Stimulated activated CD4-positive, alpha-beta T cell treated with anti-CD3 and anti-CD28 coated beads, Interleukin-1b, Interleukin-23, amount 100 ng/mL, for 4 hours (primary cell): ENCODE results near the gene PGAP1.

ENCODE experiments used
- DNase-seq, 2 donors: peaks; one replicate each; pipeline ENCODE4 v3.0.0-alpha.2; 2020; ENCODE audit warnings: low read depth in 2 of 2

The PGAP1 gene

GRCh38 chr2:196891136-196891535 is 35.4 kb downstream of the PGAP1 start:
- no peak for DNase-seq

- DNase-seq = no peak
These were observed 39.1 kb downstream of the PGAP1 start for GRCh38 chr2:196887431-196887830.

- no peak for DNase-seq
These were observed 42.1 kb downstream of the PGAP1 start for GRCh38 chr2:196884368-196884767.

DNA sequence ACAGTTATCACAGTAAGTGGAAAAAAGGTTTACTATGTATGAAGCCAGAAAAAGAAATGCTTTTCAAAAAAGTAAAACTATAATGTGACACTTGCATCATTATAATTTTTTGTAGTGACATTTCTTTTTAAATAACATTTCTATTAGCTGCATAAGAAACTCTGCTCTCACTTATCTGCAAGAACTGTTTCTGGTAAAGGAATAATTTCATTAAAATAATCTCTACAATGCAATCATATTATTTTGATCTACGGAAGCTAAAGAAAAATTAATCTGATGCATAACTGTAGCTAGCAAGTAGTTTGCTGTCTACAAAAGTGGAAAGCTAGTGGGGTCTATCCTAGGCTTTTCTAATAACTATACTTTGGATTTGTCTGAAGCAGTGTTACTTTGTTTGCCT is 50.1 kb downstream of the PGAP1 start:
- no peak for DNase-seq

GRCh38 chr2:196875414-196875813 is 51.1 kb downstream of the PGAP1 start:
- DNase-seq = no peak

DNA sequence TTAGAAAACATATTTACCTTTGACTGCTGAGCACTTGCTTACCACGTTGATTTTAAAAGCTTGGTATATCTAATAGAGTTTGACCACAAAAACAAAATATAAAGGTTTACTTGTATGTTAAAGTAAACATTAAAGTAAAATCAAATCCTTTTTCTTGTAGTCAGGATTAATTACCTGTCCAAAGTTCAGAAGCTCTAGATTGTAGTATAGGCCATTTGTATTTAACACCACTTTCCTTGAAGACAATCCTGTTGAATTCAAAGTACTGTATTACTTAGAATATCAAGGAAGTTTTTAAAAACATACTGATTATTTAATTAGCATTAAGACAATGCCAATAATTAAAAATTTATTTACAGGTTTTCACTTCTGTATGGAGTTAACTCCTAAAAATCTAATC is 53.0 kb downstream of the PGAP1 start:
- DNase-seq = no peak

DNA sequence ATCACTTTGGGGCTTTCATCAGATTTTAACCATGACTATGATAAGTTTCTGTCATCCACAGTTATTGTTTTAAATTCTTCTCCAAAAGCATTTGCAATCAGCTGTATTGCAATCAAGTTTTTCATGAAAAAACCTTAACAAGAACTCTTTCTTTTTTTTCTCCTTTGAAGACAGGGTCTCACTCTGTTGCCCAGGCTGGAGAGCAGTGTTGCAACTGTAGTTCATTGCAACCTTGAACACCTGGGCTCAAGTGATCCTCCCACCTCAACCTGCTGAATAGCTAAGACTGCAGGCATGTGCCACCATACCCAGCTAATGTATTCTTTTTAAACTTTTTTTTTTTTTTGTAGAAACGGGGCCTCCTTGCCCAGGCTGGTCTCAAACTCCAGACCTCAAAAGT is 71.9 kb downstream of the PGAP1 start:
- DNase-seq = no peak

DNA sequence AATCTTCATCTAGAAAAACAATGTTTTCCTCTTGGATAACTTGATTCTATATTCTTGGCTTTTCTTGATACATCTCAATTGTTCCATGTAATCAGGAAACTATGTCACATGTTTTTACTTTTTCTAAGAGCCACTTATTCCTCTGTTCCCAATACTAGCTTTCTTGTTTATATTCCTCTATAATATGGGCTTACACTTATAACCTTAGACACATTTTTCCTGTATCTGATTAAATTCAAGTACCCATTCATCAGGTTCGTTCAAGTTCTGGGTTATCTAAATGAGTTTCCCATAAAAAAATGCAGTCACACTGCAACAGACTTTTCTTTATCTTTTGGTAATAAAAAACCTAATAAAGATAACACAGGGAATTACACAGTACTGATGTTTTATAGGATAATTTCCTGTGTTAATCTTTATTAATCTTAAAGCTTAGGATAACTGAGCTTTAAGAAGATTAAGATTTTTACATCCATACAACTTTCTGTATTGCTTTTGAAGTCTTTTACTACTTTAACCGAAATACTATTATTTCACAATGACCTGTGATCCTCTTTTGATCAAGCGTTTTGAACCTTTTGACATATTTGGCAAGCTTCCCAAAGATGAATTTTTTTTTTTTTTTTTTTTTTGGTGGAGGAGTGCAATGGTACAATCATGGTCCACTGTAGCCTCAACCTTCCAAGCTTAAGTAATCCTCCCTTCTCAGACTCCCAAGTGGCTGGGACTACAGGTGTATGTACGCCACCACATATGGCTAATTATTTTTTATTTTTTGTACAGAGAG is 73.0 kb downstream of the PGAP1 start:
- no peak for DNase-seq

DNA sequence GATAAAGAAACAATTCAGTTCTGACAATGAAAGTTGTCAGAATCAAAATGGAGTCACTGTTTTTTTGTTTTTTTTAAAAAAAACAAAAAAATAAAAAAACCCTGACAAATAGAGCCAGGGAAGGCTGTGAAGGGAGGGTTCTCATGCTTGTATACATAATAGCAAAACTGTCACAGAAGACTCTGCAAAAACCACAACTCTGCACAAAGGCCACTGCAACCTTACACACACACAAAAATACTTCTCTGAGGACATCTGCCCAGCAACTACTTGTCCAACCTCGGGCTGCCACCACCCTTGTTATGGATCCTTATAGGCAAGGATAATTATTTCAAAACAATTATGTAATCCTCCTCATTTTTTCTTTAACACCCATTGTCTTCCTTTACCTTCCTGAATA is 75.4 kb downstream of the PGAP1 start:
- DNase-seq = no peak

- no peak for DNase-seq
These were observed 76.6 kb downstream of the PGAP1 start for GRCh38 chr2:196849895-196850294.

GRCh38 chr2:196846295-196846694 is 80.2 kb downstream of the PGAP1 start:
- no peak for DNase-seq

DNA sequence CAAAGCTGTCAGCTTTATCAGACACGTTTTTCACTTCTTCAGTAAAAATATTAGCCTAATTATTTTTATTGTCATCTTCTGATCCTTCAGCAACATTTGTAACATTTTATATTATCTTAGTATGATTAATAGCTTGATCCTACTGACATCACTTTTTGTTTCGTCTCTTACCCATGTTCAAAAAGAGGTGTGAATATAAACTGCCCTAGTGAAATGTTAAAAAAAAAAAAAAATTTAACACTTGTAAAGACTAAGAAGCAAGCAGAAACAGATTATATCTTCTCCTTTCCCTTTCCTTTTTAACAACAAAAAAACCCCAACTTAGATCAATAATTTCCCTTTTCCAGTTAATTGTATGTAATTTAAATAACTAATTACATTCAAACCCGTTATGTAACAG is 81.1 kb downstream of the PGAP1 start:
- DNase-seq = no peak

- DNase-seq = no peak
These were observed 86.3 kb downstream of the PGAP1 start for GRCh38 chr2:196840171-196840570.

DNA sequence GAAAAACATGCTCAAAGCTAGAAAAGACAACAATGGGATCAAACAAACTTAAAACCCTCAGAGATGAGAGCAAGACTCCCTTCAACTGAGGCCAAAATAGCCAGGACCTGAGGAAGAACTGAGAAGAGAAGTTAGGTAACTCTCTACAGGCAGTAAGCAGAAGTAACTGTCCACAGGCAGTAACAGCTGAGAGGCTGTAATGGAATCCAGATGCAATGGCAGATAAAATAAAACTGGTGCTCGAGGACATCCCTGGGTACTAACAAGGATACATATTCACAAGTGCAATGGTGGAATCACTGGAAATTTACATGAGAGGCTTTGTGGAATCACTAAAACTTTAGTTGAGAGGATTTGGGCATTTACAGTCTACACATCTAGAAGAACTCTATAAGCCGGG is 86.9 kb downstream of the PGAP1 start:
- DNase-seq = no peak

GRCh38 chr2:196836440-196836839 is 90.1 kb downstream of the PGAP1 start:
- DNase-seq = no peak

- DNase-seq = no peak
These were observed 95.8 kb downstream of the PGAP1 start for GRCh38 chr2:196830701-196831100.

GRCh38 chr2:196827356-196827755 is 99.2 kb downstream of the PGAP1 start:
- no peak for DNase-seq

DNA sequence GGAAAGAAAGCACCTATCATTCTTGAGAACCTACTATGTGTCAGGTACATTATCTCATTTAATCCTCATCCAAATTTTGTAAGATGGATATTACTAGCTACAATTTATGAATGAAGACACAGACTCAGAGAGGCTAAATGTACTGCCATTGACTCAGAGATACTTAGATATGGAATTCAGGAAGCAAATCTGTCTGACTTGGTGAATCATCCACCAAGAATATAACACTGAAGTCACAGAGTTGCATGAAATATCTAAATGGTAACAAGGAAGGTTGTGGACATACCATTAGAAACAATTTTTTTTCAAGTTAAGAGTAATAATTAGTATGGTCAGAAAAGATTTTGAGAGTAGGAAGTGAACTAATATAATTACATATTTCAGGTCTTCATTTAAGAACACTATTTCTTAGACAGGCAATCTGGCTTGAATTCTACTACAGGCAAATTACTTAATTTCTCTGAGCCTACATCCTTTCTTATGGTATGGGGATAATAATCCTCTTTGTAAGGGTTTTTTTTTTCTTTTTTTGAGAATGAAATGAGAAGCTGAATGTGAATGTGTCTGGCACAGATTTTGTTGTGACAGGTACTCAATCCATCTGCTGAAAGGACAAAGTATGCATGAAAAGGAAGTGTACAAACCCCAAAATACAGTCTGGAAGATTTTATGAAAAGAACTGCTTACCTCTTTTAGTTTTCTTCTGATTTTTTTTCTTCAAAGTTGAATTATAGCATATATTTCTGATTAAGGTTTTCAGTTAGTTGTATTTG is 102.6 kb downstream of the PGAP1 start:
- DNase-seq = no peak

DNA sequence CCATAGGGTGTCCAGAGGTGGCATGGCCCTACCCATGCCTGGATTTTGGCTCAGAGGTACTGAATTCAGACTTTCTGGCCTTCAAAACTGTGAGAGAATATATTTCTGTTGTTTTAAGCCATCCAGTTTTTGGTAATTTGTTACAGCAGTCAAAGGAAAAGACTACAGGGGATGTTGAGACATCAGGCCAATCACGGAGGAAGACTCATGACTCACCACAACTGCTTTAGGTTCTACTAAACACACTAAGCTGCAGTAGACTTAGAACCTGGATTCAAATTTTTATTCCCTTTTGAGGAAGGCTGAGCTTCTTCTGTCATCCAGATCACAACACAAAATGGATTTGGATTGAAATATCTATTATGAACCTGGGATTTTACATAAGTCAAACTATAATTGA is 105.3 kb downstream of the PGAP1 start:
- no peak for DNase-seq

DNA sequence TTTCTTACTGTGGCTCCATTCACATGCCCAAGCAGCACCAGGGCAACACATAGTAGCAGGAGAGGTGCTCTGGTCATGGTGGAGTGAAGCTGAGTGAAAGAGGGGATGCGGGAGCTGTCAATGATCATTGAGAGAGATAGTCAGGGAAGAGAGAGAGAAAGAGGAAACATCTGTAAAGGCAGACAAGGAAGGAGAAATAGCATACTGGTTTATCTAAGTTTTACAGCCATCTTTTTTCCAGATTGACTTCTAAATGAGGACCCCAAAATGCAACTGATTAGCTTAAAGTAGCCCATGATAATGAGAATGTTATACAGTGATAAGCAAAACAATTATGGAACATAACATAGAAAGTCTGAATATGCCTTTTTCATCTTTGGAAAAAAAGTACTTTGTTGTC is 117.2 kb downstream of the PGAP1 start, which contains the start of gene C2orf66:
Gene C2orf66 (minus strand): TSS at position 96 of the 400 bp plus-strand sequence. CDS start 19 bp downstream, at position 77.
- DNase-seq = no peak

DNA sequence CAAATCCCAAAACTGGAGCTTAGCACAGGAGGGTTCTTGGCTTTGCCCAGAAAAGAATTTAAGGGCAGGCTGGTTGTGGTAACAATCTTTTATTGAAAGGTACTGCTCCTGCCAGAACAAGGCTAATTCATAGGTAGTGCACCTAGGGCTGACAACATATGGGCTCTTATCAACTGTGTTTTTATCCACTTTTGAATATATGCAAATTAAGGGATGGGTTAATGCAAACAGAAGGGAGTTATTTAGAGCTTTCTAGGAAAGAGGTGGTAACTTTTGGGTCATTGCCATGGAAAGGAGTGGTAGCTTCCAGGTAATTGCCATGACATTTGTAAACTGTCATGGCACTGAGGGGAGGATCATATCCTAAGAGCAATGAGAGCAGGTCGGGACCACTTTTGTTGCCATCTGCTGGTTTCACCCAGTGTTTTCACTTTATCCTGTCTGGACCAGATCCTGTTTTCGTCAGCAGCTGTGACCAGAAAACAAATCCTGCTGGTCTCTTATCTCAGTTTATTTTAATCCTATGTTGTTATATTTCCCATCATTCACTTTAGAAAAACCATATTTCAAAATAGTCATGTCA is 118.3 kb downstream of the PGAP1 start:
- DNase-seq = no peak

GRCh38 chr2:196804381-196804780 is 122.1 kb downstream of the PGAP1 start:
- no peak for DNase-seq

- DNase-seq = no peak
These were observed 124.1 kb downstream of the PGAP1 start for GRCh38 chr2:196802401-196802800.
